K562 (cell line): ENCODE results near the gene FDX2. TPM values are rescaled to one million over a fixed set of nuclear protein-coding genes. Genes with fewer than 3 reads are reported as not detected.

Source experiments
- BCOR ChIP-seq: fragments of 450-650 bp; IDR thresholded peaks from 2 replicates; pipeline ENCODE4 v1.6.1; 2016
- CBFA2T2 ChIP-seq: fragments of 450-650 bp; conservative IDR thresholded peaks from 2 replicates; pipeline ENCODE4 v1.6.1; 2017; ENCODE audit warnings: mild to moderate bottlenecking
- FOXM1 ChIP-seq, 2 experiments: fragments of 450-650 bp in 1 of 2; sonication (generic) in 1 of 2; formaldehyde crosslinking in 1 of 2; IDR thresholded peaks; 2 replicates each; pipeline versions ENCODE4 v1.6.1 to v1.9.0; 2017 to 2022; ENCODE audit warnings: low read depth in 2 of 2, mild to moderate bottlenecking in 2 of 2, missing genetic modification reagents in 1 of 2, moderate library complexity in 1 of 2
- GABPB1 ChIP-seq: sonication (generic); formaldehyde crosslinking; IDR thresholded peaks from 2 replicates; pipeline ENCODE4 v1.8.0; 2022; ENCODE audit warnings: mild to moderate bottlenecking, missing genetic modification reagents
- KHSRP ChIP-seq: fragments of 450-650 bp; IDR thresholded peaks from 2 replicates; pipeline ENCODE4 v1.6.1; 2017
- MBD2 ChIP-seq: sonication (generic); IDR thresholded peaks from 2 replicates; pipeline ENCODE4 v1.6.1; 2016; ENCODE audit warnings: low read depth, borderline replicate concordance
- MEF2A ChIP-seq: IDR thresholded peaks from 2 replicates; pipeline ENCODE4 v1.6.1; 2011; ENCODE audit warnings: low read depth, mild to moderate bottlenecking, low read length, moderate library complexity; ENCODE audit not compliant: control insufficient read depth
- MTA1 ChIP-seq: fragments of 450-650 bp; IDR thresholded peaks from 2 replicates; pipeline ENCODE4 v1.6.1; 2017; ENCODE audit warnings: borderline replicate concordance
- NFE2 ChIP-seq: IDR thresholded peaks from 2 replicates; pipeline ENCODE4 v1.6.1; 2014; ENCODE audit warnings: antibody characterized with exemption, low read depth
- NRF1 ChIP-seq, 2 experiments: fragments of 450-650 bp; IDR thresholded peaks in 1 of 2; conservative IDR thresholded peaks in 1 of 2; 2 replicates each; pipeline ENCODE4 v1.6.1; 2014; ENCODE audit warnings: mild to moderate bottlenecking in 2 of 2
- PCBP2 ChIP-seq: fragments of 200-400 bp; formaldehyde crosslinking; IDR thresholded peaks from 2 replicates; pipeline ENCODE4 v1.6.1; 2018; ENCODE audit warnings: low read length, low read depth, mild to moderate bottlenecking, moderate library complexity; ENCODE audit not compliant: poor library complexity, severe bottlenecking
- PHTF2 ChIP-seq: fragments of 250-450 bp; sonication (Bioruptor Pico); IDR thresholded peaks from 2 replicates; pipeline ENCODE4 v1.5.0; 2021; ENCODE audit warnings: mild to moderate bottlenecking
- PTRF ChIP-seq: fragments of 450-650 bp; IDR thresholded peaks from 2 replicates; pipeline ENCODE4 v1.6.1; 2016; ENCODE audit warnings: mild to moderate bottlenecking, missing genetic modification characterization, missing compliant biosample characterization
- RBM39 ChIP-seq: fragments of 200-400 bp; formaldehyde crosslinking; optimal IDR thresholded peaks from 2 replicates; pipeline ENCODE3; 2018; ENCODE audit warnings: low read depth, low read length
- SAFB2 ChIP-seq: fragments of 200-400 bp; formaldehyde crosslinking; IDR thresholded peaks from 2 replicates; pipeline ENCODE4 v1.6.1; 2018; ENCODE audit warnings: borderline replicate concordance, low read length, low read depth, moderate library complexity; ENCODE audit not compliant: severe bottlenecking
- SMAD1 ChIP-seq: fragments of 150-350 bp; IDR thresholded peaks from 2 replicates; pipeline ENCODE4 v1.6.1; 2014; ENCODE audit warnings: low read length, low read depth; ENCODE audit not compliant: partially characterized antibody
- SMAD3 ChIP-seq: fragments of 450-650 bp; formaldehyde crosslinking; conservative IDR thresholded peaks from 2 replicates; pipeline ENCODE4 v1.4.0; 2020; ENCODE audit warnings: mild to moderate bottlenecking
- THRAP3 ChIP-seq: fragments of 450-650 bp; IDR thresholded peaks from 2 replicates; pipeline ENCODE4 v1.6.1; 2016; ENCODE audit warnings: mild to moderate bottlenecking, inconsistent platforms, borderline replicate concordance
- YY1 ChIP-seq, 3 experiments: IDR thresholded peaks; 2 replicates each; pipeline ENCODE4 v1.6.1; 2011; ENCODE audit warnings: low read length in 2 of 3, mild to moderate bottlenecking in 2 of 3, moderate library complexity in 2 of 3, borderline replicate concordance in 1 of 3, control low read depth in 1 of 3, low read depth in 1 of 3; ENCODE audit not compliant: insufficient read depth in 3 of 3, insufficient replicate concordance in 2 of 3, control insufficient read depth in 1 of 3, insufficient read length in 1 of 3; ENCODE audit errors: extremely low read depth in 1 of 3
- ZSCAN29 ChIP-seq: fragments of 450-650 bp; IDR thresholded peaks from 2 replicates; pipeline ENCODE4 v1.6.1; 2017
- polyA plus RNA-seq, 8 experiments: library from polyadenylated mRNA; depleted of rRNA in 4 of 8; stranded (reverse) in 5 of 8; unstranded in 3 of 8; fragments of >200 nt; fragmentation: Nextera tagmentation in 2 of 8; fragmentation: Illumina TruSeq in 1 of 8; extraction: Ambion mirVana in 2 of 8; extraction: Trizol in 1 of 8; gene quantifications; 2 replicates each; pipeline versions ENCODE4 v1.2.1 to v1.2.3, GENCODE V29; 2011 to 2014; ENCODE audit warnings: inconsistent platforms in 1 of 8, missing spikeins in 1 of 8
- total RNA-seq, 7 experiments: library from RNA; depleted of rRNA in 6 of 7; stranded (reverse); fragments of >200 nt in 6 of 7; fragmentation: Illumina TruSeq in 2 of 7; extraction: Trizol in 2 of 7; gene quantifications; 2 replicates each; pipeline versions ENCODE4 v1.2.1 to v1.2.3, GENCODE V29; 2011 to 2021; ENCODE audit warnings: low replicate concordance in 1 of 7
- TF ChIP-seq, protein P1 (sequence below): fragments of 200-800 bp; sonication (Bioruptor generic); IDR thresholded peaks from 2 replicates; pipeline ENCODE4 v1.6.1; 2017; ENCODE audit warnings: missing genetic modification characterization, missing compliant biosample characterization
- TF ChIP-seq, protein P2 (sequence below): sonication (generic); formaldehyde crosslinking; IDR thresholded peaks from 2 replicates; pipeline ENCODE4 v1.9.0; 2022; ENCODE audit warnings: mild to moderate bottlenecking, missing genetic modification reagents
- TF ChIP-seq, protein P3 (sequence below): sonication (generic); formaldehyde crosslinking; IDR thresholded peaks from 2 replicates; pipeline ENCODE4 v1.9.0; 2022; ENCODE audit warnings: mild to moderate bottlenecking, missing genetic modification reagents
- TF ChIP-seq, protein P4 (sequence below): fragments of 250-450 bp; sonication (Bioruptor Pico); IDR thresholded peaks from 2 replicates; pipeline ENCODE4 v1.8.0; 2021; ENCODE audit warnings: moderate library complexity, mild to moderate bottlenecking, inconsistent platforms
- TF ChIP-seq, protein P5 (sequence below): fragments of 450-650 bp; conservative IDR thresholded peaks from 2 replicates; pipeline ENCODE4 v1.6.1; 2016; ENCODE audit warnings: missing genetic modification characterization, low read depth, mild to moderate bottlenecking, missing compliant biosample characterization, moderate library complexity

FDX2 gene
- total and polyA plus RNA-seq, 9 of the 15 experiments (the other 6 are each of a cell fraction or from before 2014, with no cell fraction given): 2.5 to 49.8 (median 29.7) TPM

DNA sequence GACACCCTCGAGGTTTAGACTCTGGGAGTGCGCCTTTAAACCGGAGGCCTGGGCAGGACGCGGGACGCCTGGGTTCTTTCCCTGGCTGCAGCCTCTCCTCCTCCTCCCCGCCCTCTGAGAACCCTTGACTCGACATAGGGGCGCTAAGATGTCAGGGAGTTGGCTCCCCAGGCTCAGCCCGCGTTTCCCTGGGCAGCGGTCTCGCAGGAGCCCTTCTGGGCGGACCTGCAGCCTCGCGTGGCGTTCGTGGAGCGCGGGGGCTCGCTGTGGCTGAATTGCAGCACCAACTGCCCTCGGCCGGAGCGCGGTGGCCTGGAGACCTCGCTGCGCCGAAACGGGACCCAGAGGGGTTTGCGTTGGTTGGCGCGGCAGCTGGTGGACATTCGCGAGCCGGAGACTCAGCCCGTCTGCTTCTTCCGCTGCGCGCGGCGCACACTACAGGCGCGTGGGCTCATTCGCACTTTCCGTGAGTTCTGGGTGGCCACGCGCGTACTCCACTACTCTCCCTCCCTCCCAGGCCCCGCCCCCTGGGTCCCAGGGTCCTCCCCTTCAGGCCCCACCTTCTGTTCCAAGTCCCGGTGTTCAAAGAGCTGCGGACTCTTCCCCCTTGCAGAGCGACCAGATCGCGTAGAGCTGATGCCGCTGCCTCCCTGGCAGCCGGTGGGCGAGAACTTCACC is 24.8 kb downstream of the FDX2 start (continued):
- TF ChIP-seq CBFA2T2 (no peak), SAFB2 (no peak), NFE2 (no peak), KHSRP (no peak), MTA1 (no peak), PCBP2 (no peak), PHTF2 (CRISPR knock-in tag) (no peak), SMAD1 (no peak), ZSCAN29 (no peak), GABPB1 (peak; percentile 54), YY1 (IDR thresholded peaks at IDR 0.05; ENCODE audit: borderline replicate concordance in 1 of 3, control insufficient read depth in 1 of 3, extremely low read depth in 1 of 3, insufficient read depth in 3 of 3, insufficient read length in 1 of 3, insufficient replicate concordance in 2 of 3, low read depth in 1 of 3, low read length in 2 of 3) (peak in 1 of 3 experiments; percentile 49), NRF1 (conservative IDR thresholded peaks at IDR 0.05 in 1 of 2, IDR thresholded peaks at IDR 0.05 in 1 of 2) (peak; percentile 53 to 59; a peak in 3 of 4 replicates), FOXM1 (IDR thresholded peaks at IDR 0.05; ENCODE audit: low read depth) (no peak), FOXM1 (CRISPR knock-in tag; IDR thresholded peaks at IDR 0.05; ENCODE audit: low read depth) (0 out of 2 replicates have a peak, but pooled peaks have one; percentile 67), RBM39 (no peak), SMAD3 (no peak), MBD2 (peak; percentile 30; the same call in 1 of the 2 replicates), MEF2A (no peak), PTRF (tag) (no peak), THRAP3 (0 out of 2 replicates have a peak, but pooled peaks have one; percentile 10), BCOR (no peak)
- TF ChIP-seq, protein P1, sequence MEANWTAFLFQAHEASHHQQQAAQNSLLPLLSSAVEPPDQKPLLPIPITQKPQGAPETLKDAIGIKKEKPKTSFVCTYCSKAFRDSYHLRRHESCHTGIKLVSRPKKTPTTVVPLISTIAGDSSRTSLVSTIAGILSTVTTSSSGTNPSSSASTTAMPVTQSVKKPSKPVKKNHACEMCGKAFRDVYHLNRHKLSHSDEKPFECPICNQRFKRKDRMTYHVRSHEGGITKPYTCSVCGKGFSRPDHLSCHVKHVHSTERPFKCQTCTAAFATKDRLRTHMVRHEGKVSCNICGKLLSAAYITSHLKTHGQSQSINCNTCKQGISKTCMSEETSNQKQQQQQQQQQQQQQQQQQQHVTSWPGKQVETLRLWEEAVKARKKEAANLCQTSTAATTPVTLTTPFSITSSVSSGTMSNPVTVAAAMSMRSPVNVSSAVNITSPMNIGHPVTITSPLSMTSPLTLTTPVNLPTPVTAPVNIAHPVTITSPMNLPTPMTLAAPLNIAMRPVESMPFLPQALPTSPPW (CRISPR knock-in tag): peak; percentile 74
- TF ChIP-seq, protein P2, sequence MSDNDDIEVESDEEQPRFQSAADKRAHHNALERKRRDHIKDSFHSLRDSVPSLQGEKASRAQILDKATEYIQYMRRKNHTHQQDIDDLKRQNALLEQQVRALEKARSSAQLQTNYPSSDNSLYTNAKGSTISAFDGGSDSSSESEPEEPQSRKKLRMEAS: peak; percentile 61; the same call in 1 of the 2 replicates
- TF ChIP-seq, protein P3, sequence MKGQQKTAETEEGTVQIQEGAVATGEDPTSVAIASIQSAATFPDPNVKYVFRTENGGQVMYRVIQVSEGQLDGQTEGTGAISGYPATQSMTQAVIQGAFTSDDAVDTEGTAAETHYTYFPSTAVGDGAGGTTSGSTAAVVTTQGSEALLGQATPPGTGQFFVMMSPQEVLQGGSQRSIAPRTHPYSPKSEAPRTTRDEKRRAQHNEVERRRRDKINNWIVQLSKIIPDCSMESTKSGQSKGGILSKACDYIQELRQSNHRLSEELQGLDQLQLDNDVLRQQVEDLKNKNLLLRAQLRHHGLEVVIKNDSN (CRISPR knock-in tag): 0 out of 2 replicates have a peak, but pooled peaks have one; percentile 17
- TF ChIP-seq, protein P4, sequence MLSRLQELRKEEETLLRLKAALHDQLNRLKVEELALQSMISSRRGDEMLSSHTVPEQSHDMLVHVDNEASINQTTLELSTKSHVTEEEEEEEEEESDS (CRISPR knock-in tag): no peak
- TF ChIP-seq, protein P5, sequence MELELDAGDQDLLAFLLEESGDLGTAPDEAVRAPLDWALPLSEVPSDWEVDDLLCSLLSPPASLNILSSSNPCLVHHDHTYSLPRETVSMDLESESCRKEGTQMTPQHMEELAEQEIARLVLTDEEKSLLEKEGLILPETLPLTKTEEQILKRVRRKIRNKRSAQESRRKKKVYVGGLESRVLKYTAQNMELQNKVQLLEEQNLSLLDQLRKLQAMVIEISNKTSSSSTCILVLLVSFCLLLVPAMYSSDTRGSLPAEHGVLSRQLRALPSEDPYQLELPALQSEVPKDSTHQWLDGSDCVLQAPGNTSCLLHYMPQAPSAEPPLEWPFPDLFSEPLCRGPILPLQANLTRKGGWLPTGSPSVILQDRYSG: no peak
